WTC11 (cell line): ENCODE data around the gene AGBL4. TPM values are rescaled to one million over a fixed set of nuclear protein-coding genes. Genes with fewer than 3 reads are reported as not detected.

ENCODE experiments used
- ATAC-seq: fragments of 200-7000 bp; cut with Tn5 transposase; 2 replicates; pipeline ENCODE4 v1.10.0; 2021; ENCODE audit warnings: mild to moderate bottlenecking, moderate library complexity
- CTCF ChIA-PET: fragments of 300-600 bp; sonication (Branson Sonifier 250); formaldehyde crosslinking; loops from one replicate; lab custom pipeline; 2021; ENCODE audit warnings: antibody characterized with exemption; lab: Charles Lee
- POLR2A ChIA-PET: fragments of 350-600 bp; sonication (Branson Sonifier 250); formaldehyde crosslinking; loops from one replicate; lab custom pipeline; 2021; ENCODE audit warnings: antibody characterized with exemption; lab: Charles Lee
- DNase-seq: peaks from one replicate; pipeline ENCODE4 v3.0.0; 2021; ENCODE audit warnings: low spot score
- H3K27ac Mint-ChIP-seq: 2 replicates; pipeline ENCODE4 v1.8.0; 2021; ENCODE audit warnings: mixed read lengths
- H3K27me3 Mint-ChIP-seq: 2 replicates; pipeline ENCODE4 v1.8.0; 2021; ENCODE audit warnings: low read depth, mild to moderate bottlenecking, moderate library complexity, mixed read lengths
- H3K36me3 Mint-ChIP-seq: 2 replicates; pipeline ENCODE4 v1.8.0; 2021; ENCODE audit warnings: mixed read lengths
- H3K4me1 Mint-ChIP-seq: 2 replicates; pipeline ENCODE4 v1.8.0; 2022; ENCODE audit warnings: mixed read lengths
- H3K4me3 Mint-ChIP-seq: 2 replicates; pipeline ENCODE4 v1.8.0; 2021; ENCODE audit warnings: mild to moderate bottlenecking, moderate library complexity, mixed read lengths
- H3K9me3 Mint-ChIP-seq: 2 replicates; pipeline ENCODE4 v1.8.0; 2021; ENCODE audit warnings: mixed read lengths
- AR ChIP-seq: fragments of 250-450 bp; sonication (Bioruptor Pico); IDR thresholded peaks from 2 replicates; pipeline ENCODE4 v1.9.0; 2021; ENCODE audit warnings: mild to moderate bottlenecking
- ARID4B ChIP-seq: sonication (generic); formaldehyde crosslinking; IDR thresholded peaks from 2 replicates; pipeline ENCODE4 v1.8.0; 2023; ENCODE audit warnings: missing genetic modification reagents, mild to moderate bottlenecking, borderline replicate concordance
- CREM ChIP-seq: sonication (generic); formaldehyde crosslinking; IDR thresholded peaks from 2 replicates; pipeline ENCODE4 v1.8.1; 2022; ENCODE audit warnings: mild to moderate bottlenecking, missing genetic modification reagents, moderate library complexity
- ELF4 ChIP-seq: sonication (generic); formaldehyde crosslinking; IDR thresholded peaks from 2 replicates; pipeline ENCODE4 v1.8.1; 2022; ENCODE audit warnings: low read depth, mild to moderate bottlenecking, moderate library complexity, missing genetic modification reagents
- ESRRA ChIP-seq: sonication (generic); formaldehyde crosslinking; IDR thresholded peaks from 2 replicates; pipeline ENCODE4 v1.8.1; 2022; ENCODE audit warnings: mild to moderate bottlenecking, missing genetic modification reagents, borderline replicate concordance
- IRF2 ChIP-seq: sonication (generic); formaldehyde crosslinking; IDR thresholded peaks from 2 replicates; pipeline ENCODE4 v1.8.0; 2022; ENCODE audit warnings: low read depth, missing genetic modification reagents, borderline replicate concordance
- JAZF1 ChIP-seq: fragments of 250-450 bp; sonication (Bioruptor Pico); IDR thresholded peaks from 2 replicates; pipeline ENCODE4 v1.9.0; 2021; ENCODE audit warnings: moderate library complexity, mild to moderate bottlenecking, inconsistent platforms
- NR2C2 ChIP-seq: sonication (generic); formaldehyde crosslinking; IDR thresholded peaks from 2 replicates; pipeline ENCODE4 v1.8.0; 2022; ENCODE audit warnings: mild to moderate bottlenecking, missing genetic modification reagents
- TP53 ChIP-seq: sonication (generic); formaldehyde crosslinking; IDR thresholded peaks from 2 replicates; pipeline ENCODE4 v1.8.1; 2023; ENCODE audit warnings: mild to moderate bottlenecking, missing genetic modification reagents
- ZBTB43 ChIP-seq: sonication (generic); formaldehyde crosslinking; IDR thresholded peaks from 2 replicates; pipeline ENCODE4 v1.8.1; 2023; ENCODE audit warnings: mild to moderate bottlenecking, missing genetic modification reagents
- ZNF219 ChIP-seq: sonication (generic); formaldehyde crosslinking; IDR thresholded peaks from 2 replicates; pipeline ENCODE4 v1.8.0; 2023; ENCODE audit warnings: missing genetic modification reagents, mild to moderate bottlenecking, borderline replicate concordance
- ZNF416 ChIP-seq: fragments of 250-450 bp; sonication (Bioruptor Pico); IDR thresholded peaks from 2 replicates; pipeline ENCODE4 v1.9.0; 2021; ENCODE audit warnings: mild to moderate bottlenecking, inconsistent platforms
- ZSCAN18 ChIP-seq: fragments of 250-450 bp; sonication (Bioruptor Pico); IDR thresholded peaks from 2 replicates; pipeline ENCODE4 v2.1.2; 2022; ENCODE audit warnings: mild to moderate bottlenecking, moderate library complexity
- total RNA-seq: library from RNA; stranded (reverse); gene quantifications from 3 replicates; pipeline ENCODE4 v1.2.3, GENCODE V29; 2021

Gene AGBL4
- total RNA-seq, 1 experiment from 2014 or later, result 0.87 TPM

- no peak overlapping the region for H3K4me3 Mint-ChIP-seq
- no peak for DNase-seq
- ChIA-PET CTCF (interaction anchor here (0.7 to 1.4 kb wide), 2 partner anchors 10 to 65 kb away, joined by 3 to 4 read pairs; no protein-coding TSS in a partner anchor), POLR2A (no interaction called here)
- no peaks in the 10 kb centered on the region for H3K9me3 Mint-ChIP-seq
- no peaks in the 10 kb centered on the region for H3K36me3 Mint-ChIP-seq
- no peak for ATAC-seq
- H3K27ac Mint-ChIP-seq, result no peak overlapping the region
- TF ChIP-seq ESRRA (CRISPR knock-in tag) (no peak), ZSCAN18 (CRISPR knock-in tag) (no peak), ZNF219 (CRISPR knock-in tag) (no peak), NR2C2 (CRISPR knock-in tag) (no peak)
- no peaks in the 10 kb centered on the region; the same call in 1 of the 2 replicates for H3K27me3 Mint-ChIP-seq
- H3K4me1 Mint-ChIP-seq, result peaks cover 10% of the 10 kb centered on the region
Observed at GRCh38 chr1:48563021-48563420, 1460.7 kb downstream of the AGBL4 start.

GRCh38 chr1:48561444-48561843 lies 1462.3 kb downstream of the AGBL4 start:
- Mint-ChIP-seq H3K4me1 (peaks cover 10% of the 10 kb centered on the region), H3K9me3 (no peaks in the 10 kb centered on the region), H3K36me3 (no peaks in the 10 kb centered on the region), H3K27me3 (no peaks in the 10 kb centered on the region), H3K27ac (no peak overlapping the region), H3K4me3 (no peak overlapping the region)
- ChIA-PET POLR2A (no interaction called here), CTCF (no interaction called here)
- DNase-seq, result no peak
- ATAC-seq, result no peak
- no peak for TF ChIP-seq IRF2
- no peak for TF ChIP-seq ZSCAN18 (CRISPR knock-in tag)
- no peak for TF ChIP-seq AR
- TF ChIP-seq ARID4B (CRISPR knock-in tag), result no peak
- no peak for TF ChIP-seq ZBTB43 (CRISPR knock-in tag)
- TF ChIP-seq TP53 (CRISPR knock-in tag), result no peak
- no peak for TF ChIP-seq CREM (CRISPR knock-in tag)
- TF ChIP-seq JAZF1 (CRISPR knock-in tag), result no peak
- no peak for TF ChIP-seq ZNF416 (CRISPR knock-in tag)
- TF ChIP-seq ELF4, result no peak
